ENCODE data around the gene ERMP1.

- TF ChIP-seq CTCF (IDR thresholded peaks at IDR 0.05; ENCODE audit: low read length): no peak
- TF ChIP-seq EZH2 (IDR thresholded peaks at IDR 0.05; ENCODE audit: borderline replicate concordance, low read length): no peak
Measured at GRCh38 chr9:5841771-5842573, 9.1 kb upstream of the ERMP1 start.
